NCI-H1930 (cell line): ENCODE measurements around the gene MINDY4.

Source experiments
- DNase-seq, 2 experiments: peaks; one replicate each; lab custom pipeline; 2025; lab: John Stamatoyannopoulos, UW

MINDY4 gene

DNA sequence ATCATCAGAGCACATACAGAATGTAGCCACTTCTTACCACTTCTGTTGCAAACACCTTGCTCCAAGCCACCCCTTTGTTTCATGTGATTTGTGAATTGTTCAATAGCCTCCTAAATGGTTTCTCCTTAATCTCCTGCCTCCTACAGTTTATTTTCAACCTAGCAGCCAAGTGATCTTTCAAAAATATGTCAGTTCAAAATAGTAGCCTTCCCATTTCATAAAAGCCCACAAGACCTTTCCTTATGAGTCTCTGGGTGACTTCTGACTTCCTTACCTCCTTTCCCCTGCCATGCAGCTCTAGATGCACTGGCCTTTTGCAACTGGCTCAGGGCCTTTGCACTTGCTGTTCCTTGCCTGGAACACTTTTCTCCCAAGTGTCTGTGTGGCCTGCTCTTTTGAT lies 4.8 kb downstream of the MINDY4 start:
- DNase-seq: no peak

DNA sequence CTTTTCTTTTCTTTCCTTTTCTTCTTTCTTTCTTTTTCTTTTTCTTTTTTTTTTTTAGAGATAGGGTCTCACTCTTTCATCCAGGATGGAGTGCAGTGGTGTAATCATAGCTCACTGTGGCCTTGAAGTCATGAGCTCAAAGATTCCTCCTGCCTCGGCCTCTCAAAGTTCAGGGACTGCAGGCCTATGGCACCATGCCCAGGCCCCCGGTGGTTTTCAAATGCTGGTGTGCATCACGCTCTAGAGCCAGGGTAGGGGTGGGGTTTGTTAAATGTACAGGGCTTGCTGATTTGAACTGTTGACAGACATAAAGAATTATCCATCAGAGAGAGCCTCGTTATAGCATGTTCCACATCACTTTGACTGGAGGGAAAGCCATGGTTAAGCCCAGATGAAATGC lies 5.8 kb downstream of the MINDY4 start:
- no peak for DNase-seq

DNA sequence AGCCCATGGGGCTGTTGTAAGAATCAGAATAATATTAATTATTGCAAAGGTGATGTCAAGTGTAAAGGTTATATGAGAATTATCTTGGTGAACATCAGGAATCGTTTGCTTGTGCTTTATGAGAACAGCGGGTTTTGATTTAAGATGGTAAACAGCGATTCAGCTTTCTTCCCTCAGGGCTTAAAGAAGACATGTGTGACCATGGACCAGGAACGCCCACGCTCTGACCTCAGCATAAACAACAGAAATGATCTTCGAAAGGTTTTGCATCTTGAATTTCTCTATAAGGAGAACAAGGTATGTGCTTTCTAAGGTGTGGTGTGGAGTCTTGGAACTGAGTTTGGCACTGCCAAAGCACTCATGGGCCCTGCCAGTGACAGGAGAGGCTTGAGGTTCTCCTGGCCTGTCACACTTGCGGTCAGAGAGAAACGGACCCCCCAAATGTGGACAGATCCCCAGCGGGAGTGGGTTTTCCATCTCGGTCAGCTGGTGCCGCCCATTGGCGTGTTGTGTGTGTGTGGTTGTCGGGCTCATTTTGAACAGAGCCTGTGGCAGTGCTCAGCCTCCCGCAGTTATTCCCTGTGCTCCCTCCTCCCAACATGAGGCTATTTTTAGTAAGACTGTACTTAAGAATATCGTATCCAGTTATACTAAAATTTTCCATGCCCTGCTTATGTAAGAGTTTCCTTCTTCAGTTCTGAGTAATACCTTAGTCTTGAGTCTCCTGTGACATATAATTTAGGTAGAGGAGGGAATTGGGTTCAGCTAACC lies 7.2 kb downstream of the MINDY4 start:
- DNase-seq: no peak

- DNase-seq: no peak
These were observed 8.4 kb downstream of the MINDY4 start for GRCh38 chr7:30779574-30779973.

DNA sequence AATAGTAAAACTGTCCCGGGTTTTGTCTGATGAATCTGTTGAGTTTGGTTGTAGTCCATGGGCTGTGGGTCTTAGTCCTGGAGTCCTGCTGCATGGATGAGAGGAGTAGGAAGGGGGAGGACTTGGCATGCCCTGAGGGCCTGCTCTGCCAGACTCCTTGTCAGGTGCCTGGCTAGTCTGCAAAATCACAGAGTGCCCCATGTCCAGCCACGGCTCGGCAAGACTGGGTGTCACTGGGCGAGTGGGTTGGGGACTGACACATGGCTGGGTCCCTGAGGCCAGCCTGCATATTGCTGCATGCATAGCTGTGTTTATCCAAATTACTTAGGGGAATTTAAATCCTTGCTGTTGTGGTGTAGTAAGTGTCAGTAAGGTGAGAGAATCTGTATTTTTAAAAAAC lies 9.7 kb downstream of the MINDY4 start:
- no peak for DNase-seq

- no peak for DNase-seq
These were observed 11.5 kb downstream of the MINDY4 start for GRCh38 chr7:30782690-30783089.

GRCh38 chr7:30785786-30786185 lies 14.6 kb downstream of the MINDY4 start:
- no peak for DNase-seq

- DNase-seq: no peak
These were observed 16.3 kb downstream of the MINDY4 start for GRCh38 chr7:30787486-30787885.

DNA sequence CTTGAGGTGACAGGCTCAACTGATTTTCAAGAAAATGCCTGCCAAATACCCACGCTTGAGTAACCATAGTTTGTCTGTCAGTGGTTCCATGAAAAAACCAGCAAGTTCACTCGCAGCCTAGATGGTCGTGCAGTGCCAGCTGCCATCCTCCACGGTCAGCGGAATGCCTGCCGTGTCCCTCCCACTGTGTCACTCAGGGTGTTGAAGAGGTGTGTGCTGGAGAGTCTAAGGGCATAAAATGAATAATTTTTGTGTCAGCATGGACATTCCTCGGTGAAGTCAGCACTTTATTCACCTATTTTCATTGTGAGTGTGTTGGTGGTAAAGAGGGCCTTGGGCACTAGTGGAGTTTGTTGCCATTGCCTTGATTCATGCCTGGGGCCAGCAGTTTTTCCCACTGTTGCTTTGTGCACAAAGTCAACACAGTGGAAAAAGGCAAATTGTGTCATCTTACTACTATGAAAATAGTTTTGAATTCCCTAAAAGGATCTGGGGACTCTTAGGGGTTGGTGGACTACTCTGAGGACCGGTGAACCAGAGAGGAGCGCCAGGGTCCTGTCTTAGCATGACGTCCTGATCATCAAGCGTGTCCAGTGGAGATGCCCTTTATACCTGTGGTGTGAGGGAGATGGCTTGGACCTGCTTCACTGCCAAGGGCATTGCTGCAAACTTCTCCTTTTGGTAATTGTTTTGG lies 17.6 kb downstream of the MINDY4 start:
- DNase-seq: no peak

GRCh38 chr7:30789334-30789711 lies 18.1 kb downstream of the MINDY4 start:
- DNase-seq: no peak

DNA sequence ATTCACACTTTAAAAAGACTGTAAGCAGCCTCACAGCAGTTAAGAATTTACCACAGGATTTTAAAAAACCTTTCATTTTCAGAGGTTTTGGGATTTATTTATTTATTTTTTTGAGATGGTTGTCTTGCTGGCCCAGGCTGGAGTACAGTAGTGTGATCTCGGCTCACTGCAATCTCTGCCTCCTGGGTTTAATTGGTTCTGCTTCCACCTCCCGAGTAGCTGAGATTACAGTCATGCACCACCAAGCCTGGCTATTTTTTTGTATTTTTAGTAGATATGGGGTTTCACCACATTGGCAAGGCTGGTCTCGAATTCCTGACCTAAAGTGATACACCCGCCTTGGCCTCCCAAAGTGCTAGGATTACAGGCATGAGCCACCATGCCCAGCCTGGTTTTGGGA lies 19.1 kb downstream of the MINDY4 start:
- no peak for DNase-seq

GRCh38 chr7:30791114-30791513 lies 19.9 kb downstream of the MINDY4 start:
- DNase-seq: no peak

DNA sequence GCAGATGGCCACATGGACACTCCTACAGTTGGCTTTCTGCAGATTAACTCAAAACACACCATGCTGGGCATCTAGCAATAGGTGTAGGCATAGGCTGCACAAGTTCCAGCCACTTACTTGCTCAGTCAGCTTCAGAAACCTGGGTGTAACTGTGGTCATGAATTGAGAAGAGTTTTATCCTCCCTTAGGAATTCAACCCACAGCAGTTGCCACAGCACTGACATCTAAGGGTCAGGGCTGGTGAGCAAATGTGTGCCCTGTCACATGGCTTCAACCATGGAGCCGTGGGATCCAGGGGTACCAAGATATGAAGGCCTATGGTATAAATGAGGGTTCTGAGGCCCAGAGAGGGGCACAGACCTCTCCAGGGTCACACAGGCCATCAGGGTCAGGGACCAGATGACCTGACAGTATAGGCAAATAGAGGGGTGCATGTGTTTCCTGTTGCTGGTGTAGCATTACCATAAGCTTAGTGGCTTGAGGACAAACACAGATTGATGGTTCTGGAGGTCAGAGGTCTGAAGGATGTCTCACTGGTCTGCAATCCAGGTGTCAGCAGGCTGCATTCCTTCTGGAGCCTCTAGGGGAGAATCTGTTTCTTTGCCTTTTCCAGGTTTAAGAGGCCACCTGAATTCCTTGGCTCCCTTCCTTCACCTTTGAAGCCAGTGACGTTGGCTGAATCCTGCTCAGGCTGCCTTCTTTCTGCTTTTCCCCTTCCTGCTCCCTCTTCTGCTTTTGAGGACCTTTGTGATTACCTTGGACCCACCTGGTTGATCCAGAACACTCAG lies 24.1 kb downstream of the MINDY4 start:
- no peak for DNase-seq

DNA sequence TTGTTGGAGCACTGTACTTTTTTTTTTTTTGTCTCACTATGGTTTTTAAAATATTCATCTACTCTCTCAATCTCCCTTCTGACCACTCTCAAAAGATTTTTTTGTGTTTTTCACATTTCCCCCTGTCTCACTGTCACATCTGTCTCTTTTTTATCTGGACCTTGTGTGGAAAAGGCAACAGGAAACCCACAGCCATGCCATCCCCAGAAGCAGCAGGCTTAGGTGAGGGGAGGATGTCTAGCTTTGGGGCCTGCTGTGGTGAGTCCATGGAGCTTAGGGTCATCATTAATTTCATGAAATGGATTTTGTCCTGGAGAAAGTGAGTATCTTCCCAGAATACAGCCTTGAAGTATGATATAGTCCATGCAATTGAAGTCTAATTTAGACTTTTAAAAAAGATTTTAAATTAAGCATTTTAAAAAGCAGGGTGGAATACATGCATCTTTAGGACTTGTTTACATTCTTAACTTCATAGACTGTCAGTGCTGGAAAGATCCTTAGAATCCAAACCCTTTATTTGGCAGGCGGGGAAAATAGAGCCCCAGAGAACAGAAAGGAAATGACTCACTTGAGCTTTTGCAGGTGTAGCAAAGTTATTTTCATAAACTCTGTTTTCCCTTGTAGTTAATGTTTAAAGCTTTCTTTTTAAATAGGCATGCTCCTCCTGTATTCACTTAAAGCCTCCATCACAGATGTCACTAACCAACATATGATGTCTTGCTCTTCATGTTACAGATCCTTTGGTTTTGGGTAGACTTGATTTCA lies 25.1 kb downstream of the MINDY4 start:
- no peak for DNase-seq

- DNase-seq: no peak
These were observed 26.2 kb downstream of the MINDY4 start for GRCh38 chr7:30797176-30798040.

DNA sequence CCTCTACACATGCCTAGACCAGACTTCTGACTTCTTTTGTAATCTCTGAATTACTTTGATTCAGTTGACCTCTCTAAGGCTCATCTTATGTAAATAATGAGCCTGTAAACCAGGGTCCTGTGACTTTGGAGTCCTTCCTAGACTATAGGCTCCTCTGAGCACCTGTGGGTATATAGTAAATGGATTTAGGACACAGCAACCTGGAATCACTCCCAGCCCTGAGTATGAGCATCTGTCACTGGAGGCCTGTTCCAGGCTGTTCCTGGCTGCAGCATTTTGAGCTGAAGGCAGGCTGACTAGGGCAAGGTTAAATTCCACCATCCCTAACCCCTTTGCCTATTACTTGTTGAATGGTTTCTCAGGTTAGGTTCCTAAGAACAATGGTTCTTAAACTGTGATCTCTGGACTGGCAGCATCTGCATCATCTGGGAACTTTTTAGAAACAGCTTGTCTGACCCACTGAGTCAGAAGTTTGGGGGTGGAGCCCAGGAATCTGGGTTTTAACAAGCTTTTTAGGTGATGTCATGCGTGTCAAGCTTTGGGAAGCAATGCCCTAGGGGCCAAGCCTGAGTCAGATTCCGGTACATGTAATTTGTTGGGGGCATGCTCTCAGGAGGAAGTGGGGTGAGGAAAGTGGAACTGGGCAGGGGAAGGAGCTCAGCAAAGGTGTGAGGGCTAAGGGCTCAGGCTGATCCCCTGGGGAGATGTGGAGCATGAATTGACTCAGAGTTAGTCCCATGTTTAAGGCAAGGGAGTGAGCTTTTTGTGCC lies 28.2 kb downstream of the MINDY4 start:
- DNase-seq: no peak

DNA sequence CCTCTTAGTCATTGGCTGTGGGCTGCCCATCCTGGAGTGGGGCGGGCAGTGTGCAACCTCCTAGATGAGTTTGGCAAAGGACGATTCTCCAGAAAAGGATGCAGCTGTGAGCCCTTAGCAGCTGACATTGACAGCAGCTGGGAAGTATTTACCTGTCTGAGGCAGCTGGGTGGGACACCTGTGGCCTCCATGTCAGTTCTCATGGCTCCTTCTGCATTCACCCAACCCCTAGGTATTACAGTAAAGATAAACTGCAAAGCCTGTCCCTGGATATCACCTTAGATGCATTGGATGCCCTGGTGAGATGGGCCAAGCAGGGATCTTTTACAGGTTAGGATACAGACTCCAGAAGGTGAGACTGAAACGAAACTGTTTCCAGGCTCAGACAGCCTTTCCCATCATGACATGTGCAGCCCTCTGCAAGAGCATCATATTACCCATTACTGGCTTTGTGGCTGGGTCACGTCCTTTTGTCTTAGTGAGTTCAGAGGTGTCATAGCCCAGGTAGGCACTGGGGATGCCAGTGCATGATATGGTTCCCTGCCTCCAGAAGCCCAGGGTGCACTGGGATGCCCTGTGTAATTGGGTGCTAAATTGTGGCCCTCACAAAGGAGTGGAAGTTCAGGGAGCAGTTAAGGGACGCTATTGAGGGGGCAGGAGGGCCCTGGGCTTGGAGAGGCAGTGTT lies 28.9 kb downstream of the MINDY4 start:
- DNase-seq: no peak

DNA sequence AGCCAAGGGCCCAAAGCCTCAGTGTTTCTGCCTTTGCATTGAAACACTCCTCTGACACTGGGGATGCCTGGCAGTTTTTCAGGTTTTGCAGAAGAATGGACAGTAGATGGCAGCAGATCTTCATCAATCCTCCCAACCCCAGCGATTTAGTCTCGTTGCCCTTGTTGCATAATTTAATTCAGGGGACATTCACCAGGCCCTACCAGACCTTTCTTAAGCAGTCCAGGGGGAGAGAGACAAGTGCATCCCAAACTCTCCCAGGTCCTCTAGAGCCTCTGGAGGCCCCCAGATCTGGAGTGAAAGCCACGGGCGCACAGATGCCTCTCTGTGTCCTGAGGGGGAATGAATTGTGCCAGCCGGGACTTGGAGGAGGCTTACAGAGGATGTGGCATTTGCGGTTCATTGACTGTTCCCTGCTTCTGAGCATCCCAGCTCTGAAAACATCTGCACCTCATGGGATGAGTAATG lies 29.6 kb downstream of the MINDY4 start:
- DNase-seq: peak in 1 of 2 experiments; percentile 35

GRCh38 chr7:30802812-30803211 lies 31.6 kb downstream of the MINDY4 start:
- DNase-seq: no peak
